Measurements from ENCODE around the gene HDAC4. TPM values are rescaled to one million over a fixed set of nuclear protein-coding genes. Genes with fewer than 3 reads are reported as not detected.

The HDAC4 gene
- polyA plus RNA-seq, 2 of the 4 experiments (the other 2 are of a cell fraction): 8.6 to 10.4 TPM

DNA sequence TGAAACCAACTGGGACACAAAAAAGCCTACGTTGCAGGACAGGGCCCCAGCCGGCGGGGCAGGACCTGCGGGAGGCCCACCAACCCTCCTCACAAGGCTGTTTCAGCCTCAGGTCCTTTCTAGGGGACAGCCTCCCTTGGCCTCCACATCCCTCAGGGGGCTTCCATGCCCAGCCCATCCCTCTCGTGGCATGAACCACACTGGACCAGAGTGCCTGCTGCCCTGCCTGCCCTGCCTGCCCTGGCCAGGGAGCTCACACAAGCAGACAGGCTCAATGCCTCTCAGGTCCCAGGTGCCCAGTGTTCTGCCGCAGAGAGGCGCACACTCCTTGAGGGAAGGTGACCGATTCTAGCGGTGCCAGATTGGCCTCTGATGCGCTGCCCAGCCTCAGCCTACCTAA lies 57.4 kb downstream of the HDAC4 start (continued):
- TF ChIP-seq ESRRA (IDR thresholded peaks at IDR 0.05; ENCODE audit: borderline replicate concordance, low read length): no peak
- no peak for TF ChIP-seq USF2 (IDR thresholded peaks at IDR 0.05)
- no peak for TF ChIP-seq SMC3 (IDR thresholded peaks at IDR 0.05)
- TF ChIP-seq POLR2A (IDR thresholded peaks at IDR 0.05; ENCODE audit: low read length): no peak
- no peak for TF ChIP-seq FOXS1 (CRISPR knock-in tag; IDR thresholded peaks at IDR 0.05)

DNA sequence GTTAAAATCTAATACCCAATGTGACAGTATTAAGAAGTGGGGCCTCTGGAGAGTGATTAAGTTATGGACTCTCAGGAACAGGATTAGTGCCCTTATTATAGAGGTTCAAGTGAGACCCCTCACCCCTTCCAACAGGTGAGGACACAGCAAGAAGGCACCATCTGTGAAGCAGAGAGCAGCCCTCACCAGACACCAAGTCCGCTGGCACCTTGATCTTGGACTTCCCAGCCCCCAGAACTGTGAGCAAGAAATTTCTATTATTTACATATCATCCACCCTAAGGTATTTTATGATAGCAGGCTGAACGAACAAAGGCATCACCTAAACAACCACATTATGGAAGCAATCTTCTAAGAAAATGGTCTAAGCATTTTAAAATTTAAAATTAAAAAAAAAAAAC lies 59.0 kb downstream of the HDAC4 start:
- no peak for ATAC-seq
- CTCF ChIA-PET: no interaction called here
- FAIRE-seq: no peak
- Histone ChIP-seq H3K4me1 (no peaks in the 10 kb centered on the region), H3K9me3 (no peaks in the 10 kb centered on the region), H3K4me2 (no peak overlapping the region), H3K4me3 (no peak overlapping the region), H3K27ac (no peak overlapping the region)
- TF ChIP-seq NPAS2 (CRISPR knock-in tag; IDR thresholded peaks at IDR 0.05; ENCODE audit: borderline replicate concordance) (no peak), MAZ (IDR thresholded peaks at IDR 0.05; ENCODE audit: borderline replicate concordance, low read depth, low read length) (no peak), ZNF302 (CRISPR knock-in tag; IDR thresholded peaks at IDR 0.05) (no peak), HDAC2 (IDR thresholded peaks at IDR 0.05) (no peak), JUN (IDR thresholded peaks at IDR 0.05) (no peak), MAFK (IDR thresholded peaks at IDR 0.05; ENCODE audit: partially characterized antibody) (no peak), ELK1 (IDR thresholded peaks at IDR 0.05; ENCODE audit: low read depth, low read length) (no peak), EHF (CRISPR knock-in tag; IDR thresholded peaks at IDR 0.05) (no peak), TFCP2L1 (CRISPR knock-in tag; IDR thresholded peaks at IDR 0.05) (no peak)
- 78% methylated on average over 2 of the region's 2 CpGs for WGBS (ENCODE audit: missing lambda C conversion rate)
- no peak for DNase-seq (ENCODE audit: low read depth in 1 of 2, low spot score in 1 of 2)
- POLR2A ChIA-PET: no interaction called here

- ATAC-seq (no peak), DNase-seq (ENCODE audit: low read depth in 1 of 2, low spot score in 1 of 2) (no peak), FAIRE-seq (no peak)
- 89% methylated on average over 8 of the region's 8 CpGs for WGBS (ENCODE audit: missing lambda C conversion rate)
- Histone ChIP-seq H3K4me1 (no peaks in the 10 kb centered on the region), H3K4me2 (no peak overlapping the region), H3K4me3 (no peak overlapping the region), H3K27ac (no peak overlapping the region), H3K9me3 (no peaks in the 10 kb centered on the region)
- CTCF ChIA-PET: no interaction called here
- POLR2A ChIA-PET: no interaction called here
- TF ChIP-seq CHD2 (IDR thresholded peaks at IDR 0.05; ENCODE audit: low read length, partially characterized antibody): no peak
- no peak for TF ChIP-seq KDM5A (IDR thresholded peaks at IDR 0.05)
- TF ChIP-seq CHD4 (IDR thresholded peaks at IDR 0.05; ENCODE audit: borderline replicate concordance): no peak
- no peak for TF ChIP-seq CEBPB (IDR thresholded peaks at IDR 0.05)
- TF ChIP-seq HES2 (IDR thresholded peaks at IDR 0.05): no peak
- no peak for TF ChIP-seq CTCF (IDR thresholded peaks at IDR 0.05)
- TF ChIP-seq NPAS2 (CRISPR knock-in tag; IDR thresholded peaks at IDR 0.05; ENCODE audit: borderline replicate concordance): no peak
- TF ChIP-seq MYC (IDR thresholded peaks at IDR 0.05; ENCODE audit: borderline replicate concordance, low read length): no peak
- TF ChIP-seq, protein P1, sequence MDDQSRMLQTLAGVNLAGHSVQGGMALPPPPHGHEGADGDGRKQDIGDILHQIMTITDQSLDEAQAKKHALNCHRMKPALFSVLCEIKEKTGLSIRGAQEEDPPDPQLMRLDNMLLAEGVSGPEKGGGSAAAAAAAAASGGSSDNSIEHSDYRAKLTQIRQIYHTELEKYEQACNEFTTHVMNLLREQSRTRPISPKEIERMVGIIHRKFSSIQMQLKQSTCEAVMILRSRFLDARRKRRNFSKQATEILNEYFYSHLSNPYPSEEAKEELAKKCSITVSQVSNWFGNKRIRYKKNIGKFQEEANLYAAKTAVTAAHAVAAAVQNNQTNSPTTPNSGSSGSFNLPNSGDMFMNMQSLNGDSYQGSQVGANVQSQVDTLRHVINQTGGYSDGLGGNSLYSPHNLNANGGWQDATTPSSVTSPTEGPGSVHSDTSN (IDR thresholded peaks at IDR 0.05): no peak
- no peak for TF ChIP-seq ZFP36 (IDR thresholded peaks at IDR 0.05; ENCODE audit: borderline replicate concordance, partially characterized antibody)
- TF ChIP-seq TP53 (CRISPR knock-in tag; IDR thresholded peaks at IDR 0.05): no peak
- TF ChIP-seq JUN (IDR thresholded peaks at IDR 0.05): no peak
- TF ChIP-seq NFE2L2 (conservative IDR thresholded peaks at IDR 0.05; ENCODE audit: low read length): no peak
- TF ChIP-seq HOXB13 (CRISPR knock-in tag; IDR thresholded peaks at IDR 0.05; ENCODE audit: low read depth): no peak
- TF ChIP-seq CBX2 (IDR thresholded peaks at IDR 0.05; ENCODE audit: borderline replicate concordance, low read depth): no peak
- no peak for TF ChIP-seq JUNB (IDR thresholded peaks at IDR 0.05)
- TF ChIP-seq EP300 (IDR thresholded peaks at IDR 0.05): no peak
- no peak for TF ChIP-seq POLR2A (IDR thresholded peaks at IDR 0.05; ENCODE audit: low read length)
- no peak for TF ChIP-seq FOSB (CRISPR knock-in tag; IDR thresholded peaks at IDR 0.05)
These were observed 59.6 kb downstream of the HDAC4 start for GRCh38 chr2:239341146-239341732.

Data from A549 (cell line).